ENCODE measurements around the gene SFXN5.

DNA sequence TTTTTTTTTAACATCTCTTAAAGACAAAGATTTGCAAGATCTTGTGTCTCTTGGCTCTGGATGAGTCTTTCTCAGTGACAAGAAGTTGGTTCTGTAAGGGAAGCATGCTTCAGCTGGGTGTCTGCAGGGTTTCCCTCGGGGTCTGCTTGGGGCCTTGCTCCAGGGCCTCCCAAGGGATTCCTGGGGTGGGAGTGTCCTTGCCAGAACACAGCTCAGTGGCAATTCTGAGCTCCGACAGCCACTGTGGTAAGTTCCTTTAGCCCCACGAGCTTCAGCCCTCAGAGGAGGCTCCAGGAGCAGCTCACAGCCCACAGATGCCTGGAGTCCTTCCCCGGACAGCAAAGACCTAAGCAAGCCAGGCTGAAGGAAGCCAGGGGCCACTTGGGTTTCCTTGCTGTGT lies 101.8 kb downstream of the SFXN5 start:
- TF ChIP-seq, protein P1, sequence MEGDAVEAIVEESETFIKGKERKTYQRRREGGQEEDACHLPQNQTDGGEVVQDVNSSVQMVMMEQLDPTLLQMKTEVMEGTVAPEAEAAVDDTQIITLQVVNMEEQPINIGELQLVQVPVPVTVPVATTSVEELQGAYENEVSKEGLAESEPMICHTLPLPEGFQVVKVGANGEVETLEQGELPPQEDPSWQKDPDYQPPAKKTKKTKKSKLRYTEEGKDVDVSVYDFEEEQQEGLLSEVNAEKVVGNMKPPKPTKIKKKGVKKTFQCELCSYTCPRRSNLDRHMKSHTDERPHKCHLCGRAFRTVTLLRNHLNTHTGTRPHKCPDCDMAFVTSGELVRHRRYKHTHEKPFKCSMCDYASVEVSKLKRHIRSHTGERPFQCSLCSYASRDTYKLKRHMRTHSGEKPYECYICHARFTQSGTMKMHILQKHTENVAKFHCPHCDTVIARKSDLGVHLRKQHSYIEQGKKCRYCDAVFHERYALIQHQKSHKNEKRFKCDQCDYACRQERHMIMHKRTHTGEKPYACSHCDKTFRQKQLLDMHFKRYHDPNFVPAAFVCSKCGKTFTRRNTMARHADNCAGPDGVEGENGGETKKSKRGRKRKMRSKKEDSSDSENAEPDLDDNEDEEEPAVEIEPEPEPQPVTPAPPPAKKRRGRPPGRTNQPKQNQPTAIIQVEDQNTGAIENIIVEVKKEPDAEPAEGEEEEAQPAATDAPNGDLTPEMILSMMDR (IDR thresholded peaks at IDR 0.05) = no peak
- TF ChIP-seq POLR2A (IDR thresholded peaks at IDR 0.05) = no peak

Data from heart left ventricle (tissue), 13 donors.